Measurements from ENCODE around the gene TYMP.

DNA sequence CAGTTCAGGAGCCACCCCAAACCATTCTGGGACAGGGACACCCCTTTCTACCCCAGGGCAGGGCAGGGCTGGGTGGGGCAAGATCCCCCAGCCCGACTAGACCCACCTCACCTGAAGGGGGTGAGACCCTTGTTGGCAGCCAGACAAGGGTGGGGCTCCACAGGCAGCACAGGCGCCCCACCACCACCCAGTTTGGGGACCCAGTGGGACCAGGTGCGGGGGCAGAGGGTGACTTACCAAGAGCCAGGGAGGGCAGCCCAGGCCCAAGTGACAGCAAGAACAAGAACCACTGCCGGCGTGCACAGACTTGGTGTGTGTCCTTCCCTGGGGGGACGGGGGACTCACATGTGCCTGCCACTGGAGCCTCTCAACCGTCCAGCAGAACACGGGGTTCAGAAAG lies 46.3 kb downstream of the TYMP start:
- TF ChIP-seq RAD21 (IDR thresholded peaks at IDR 0.05; ENCODE audit: low read length) (no peak), TAF1 (IDR thresholded peaks at IDR 0.05; ENCODE audit: borderline replicate concordance, low read depth, low read length) (no peak), RCOR1 (IDR thresholded peaks at IDR 0.05; ENCODE audit: low read length) (no peak), JUND (IDR thresholded peaks at IDR 0.05) (no peak), EZH2phosphoT487 (IDR thresholded peaks at IDR 0.05; ENCODE audit: borderline replicate concordance, low read depth) (no peak), POLR2AphosphoS5 (IDR thresholded peaks at IDR 0.05; ENCODE audit: low read depth, low read length) (no peak), ZBTB33 (IDR thresholded peaks at IDR 0.05; ENCODE audit: borderline replicate concordance, low read depth) (no peak), PBX3 (IDR thresholded peaks at IDR 0.05) (no peak), MXI1 (IDR thresholded peaks at IDR 0.05; ENCODE audit: low read depth, low read length) (no peak)
- TF ChIP-seq, protein P1, sequence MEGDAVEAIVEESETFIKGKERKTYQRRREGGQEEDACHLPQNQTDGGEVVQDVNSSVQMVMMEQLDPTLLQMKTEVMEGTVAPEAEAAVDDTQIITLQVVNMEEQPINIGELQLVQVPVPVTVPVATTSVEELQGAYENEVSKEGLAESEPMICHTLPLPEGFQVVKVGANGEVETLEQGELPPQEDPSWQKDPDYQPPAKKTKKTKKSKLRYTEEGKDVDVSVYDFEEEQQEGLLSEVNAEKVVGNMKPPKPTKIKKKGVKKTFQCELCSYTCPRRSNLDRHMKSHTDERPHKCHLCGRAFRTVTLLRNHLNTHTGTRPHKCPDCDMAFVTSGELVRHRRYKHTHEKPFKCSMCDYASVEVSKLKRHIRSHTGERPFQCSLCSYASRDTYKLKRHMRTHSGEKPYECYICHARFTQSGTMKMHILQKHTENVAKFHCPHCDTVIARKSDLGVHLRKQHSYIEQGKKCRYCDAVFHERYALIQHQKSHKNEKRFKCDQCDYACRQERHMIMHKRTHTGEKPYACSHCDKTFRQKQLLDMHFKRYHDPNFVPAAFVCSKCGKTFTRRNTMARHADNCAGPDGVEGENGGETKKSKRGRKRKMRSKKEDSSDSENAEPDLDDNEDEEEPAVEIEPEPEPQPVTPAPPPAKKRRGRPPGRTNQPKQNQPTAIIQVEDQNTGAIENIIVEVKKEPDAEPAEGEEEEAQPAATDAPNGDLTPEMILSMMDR (IDR thresholded peaks at IDR 0.05) = no peak

Data from SK-N-SH (cell line).